Psoas muscle (tissue), 8 donors: Measurements from ENCODE around the gene PTPRK. TPM values are rescaled to one million over a fixed set of nuclear protein-coding genes. Genes with fewer than 3 reads are reported as not detected.

Source experiments
- ATAC-seq, 4 donors: fragments of 200-7000 bp; cut with Tn5 transposase; one replicate each; pipeline ENCODE4 v1.9.1; 2020; ENCODE audit warnings: moderate library complexity in 3 of 4, mild to moderate bottlenecking in 2 of 4
- DNase-seq, 2 donors: peaks; one replicate each; pipeline ENCODE4 v3.0.0-alpha.2; 2020
- H3K27ac ChIP-seq: fragments of 200-600 bp; one replicate; pipeline ENCODE4 v1.8.0; 2022
- H3K27me3 ChIP-seq, 3 donors: fragments of 200-600 bp in 1 of 3; one replicate each; pipeline versions ENCODE4 v1.6.1 to v1.8.0; 2013 to 2022; ENCODE audit warnings: low read length in 2 of 3, mild to moderate bottlenecking in 2 of 3, moderate library complexity in 1 of 3; ENCODE audit not compliant: insufficient read depth in 3 of 3
- H3K36me3 ChIP-seq, 2 donors: fragments of 200-600 bp in 1 of 2; one replicate each; pipeline versions ENCODE4 v1.6.1 to v1.8.0; 2013 to 2022; ENCODE audit warnings: low read depth in 1 of 2, mild to moderate bottlenecking in 1 of 2, moderate library complexity in 1 of 2; ENCODE audit not compliant: insufficient read depth in 1 of 2
- H3K4me1 ChIP-seq: fragments of 200-600 bp; one replicate; pipeline ENCODE4 v1.8.0; 2022
- H3K4me3 ChIP-seq: fragments of 200-600 bp; one replicate; pipeline ENCODE4 v1.8.0; 2022; ENCODE audit warnings: mild to moderate bottlenecking
- H3K9me3 ChIP-seq: fragments of 200-600 bp; one replicate; pipeline ENCODE4 v1.8.0; 2022
- WGBS, 3 donors: extraction: QIAGEN DNeasy Blood & Tissue Kit; methylation state at CpG; one replicate each; pipeline versions ENCODE4 v1.1.6 to v1.1.7; 2013; 5-methylcytosine and 5-hydroxymethylcytosine counted together
- intact Hi-C, 2 donors: fragments of 100-400 bp; cut with DNase I; formaldehyde crosslinking; loops; one replicate each; pipeline versions ENCODE4 v1.11.0 to v1.14.2; 2022
- polyA plus RNA-seq, 3 donors: library from polyadenylated mRNA; stranded (reverse); fragments of 200-250 nt; gene quantifications; one replicate each; pipeline ENCODE4 v1.2.3, GENCODE V29; 2013
- total RNA-seq, 4 donors: library from RNA; stranded (reverse); fragmentation: NEBNext Ultra II Directional in 2 of 4; extraction: Animal tissue kit (Norgen Biotek cat#: 25700) in 2 of 4; gene quantifications; one replicate each; pipeline versions ENCODE4 v1.2.1 to v1.2.4, GENCODE V29; 2021 to 2023
- TF ChIP-seq, protein P1 (sequence below): fragments of 200-600 bp; IDR thresholded peaks from one replicate; pipeline ENCODE4 v1.8.0; 2022; ENCODE audit warnings: antibody characterized with exemption
- donor health status: healthy with polysubstance abuse.
- donor health status: DM: no; HTN: no; CAD: no; lungs with moderate emphysema.
- donor health status: Bipolar disorder and iron deficiency.
- donor health status: healthy.
- donor health status: DM: yes; HTN: yes; CAD: no.
- donor health status: DM: no; HTN: no; CAD: no.
- donor health status: DM: no; HTN: no; CAD: no.
- donor health status: DM: yes; HTN: yes; CAD: no.

The PTPRK gene
- total and polyA plus RNA-seq, 7 donors: 3.2 to 10.6 (median 9.1) TPM

DNA sequence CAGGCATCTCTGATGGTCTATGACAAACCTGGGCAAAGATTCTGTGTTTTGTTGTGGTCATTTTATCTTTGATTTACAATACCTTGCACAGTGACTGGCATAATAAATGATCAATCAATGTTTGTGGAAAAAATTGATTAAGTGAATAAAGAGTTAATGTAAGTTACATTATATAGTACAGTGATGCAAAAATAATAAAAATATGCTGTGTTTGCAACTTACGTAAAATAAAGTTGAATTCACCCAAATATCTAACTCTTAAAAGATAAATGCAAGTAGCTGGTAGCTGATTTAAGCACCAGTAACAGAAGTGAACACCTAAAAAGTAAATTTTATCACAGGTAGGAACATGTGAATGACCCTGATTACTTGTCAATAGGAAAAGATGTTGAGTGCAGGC lies 443.6 kb downstream of the PTPRK start:
- no peak overlapping the region for H3K27ac ChIP-seq
- peaks cover 0 to 9% of the 10 kb centered on the region in 2 donors for H3K36me3 ChIP-seq
- H3K4me3 ChIP-seq: no peak overlapping the region
- intact Hi-C loops: no loop called here
- no peaks in the 10 kb centered on the region for H3K9me3 ChIP-seq
- no peaks in the 10 kb centered on the region for H3K27me3 ChIP-seq
- H3K4me1 ChIP-seq: no peaks in the 10 kb centered on the region
- DNase-seq: no peak
- WGBS, 3 donors: 97 to 100% (median 98%) methylated on average over 1 of the region's 1 CpG
- ATAC-seq: no peak
- TF ChIP-seq, protein P1, sequence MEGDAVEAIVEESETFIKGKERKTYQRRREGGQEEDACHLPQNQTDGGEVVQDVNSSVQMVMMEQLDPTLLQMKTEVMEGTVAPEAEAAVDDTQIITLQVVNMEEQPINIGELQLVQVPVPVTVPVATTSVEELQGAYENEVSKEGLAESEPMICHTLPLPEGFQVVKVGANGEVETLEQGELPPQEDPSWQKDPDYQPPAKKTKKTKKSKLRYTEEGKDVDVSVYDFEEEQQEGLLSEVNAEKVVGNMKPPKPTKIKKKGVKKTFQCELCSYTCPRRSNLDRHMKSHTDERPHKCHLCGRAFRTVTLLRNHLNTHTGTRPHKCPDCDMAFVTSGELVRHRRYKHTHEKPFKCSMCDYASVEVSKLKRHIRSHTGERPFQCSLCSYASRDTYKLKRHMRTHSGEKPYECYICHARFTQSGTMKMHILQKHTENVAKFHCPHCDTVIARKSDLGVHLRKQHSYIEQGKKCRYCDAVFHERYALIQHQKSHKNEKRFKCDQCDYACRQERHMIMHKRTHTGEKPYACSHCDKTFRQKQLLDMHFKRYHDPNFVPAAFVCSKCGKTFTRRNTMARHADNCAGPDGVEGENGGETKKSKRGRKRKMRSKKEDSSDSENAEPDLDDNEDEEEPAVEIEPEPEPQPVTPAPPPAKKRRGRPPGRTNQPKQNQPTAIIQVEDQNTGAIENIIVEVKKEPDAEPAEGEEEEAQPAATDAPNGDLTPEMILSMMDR: no peak

DNA sequence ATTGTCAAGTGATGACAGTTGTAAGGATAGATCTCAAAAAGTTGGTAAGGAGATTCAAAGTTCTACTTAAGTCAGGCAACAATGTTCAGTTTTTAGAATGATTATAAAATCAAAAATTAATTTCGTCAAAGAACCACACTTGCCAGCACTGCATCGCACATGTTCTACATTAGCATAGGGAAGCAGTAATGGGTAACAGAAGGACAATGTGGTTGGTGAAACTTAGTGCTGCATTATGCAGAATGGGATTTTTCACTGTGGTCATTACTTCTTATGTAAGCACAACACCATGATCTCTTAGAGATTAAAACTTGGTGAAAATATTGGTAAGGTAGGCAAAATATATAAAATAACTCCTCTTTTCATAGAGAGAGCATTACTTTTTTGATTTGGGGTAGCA lies 445.8 kb downstream of the PTPRK start:
- intact Hi-C loops: no loop called here
- Histone ChIP-seq H3K9me3 (no peaks in the 10 kb centered on the region), H3K27me3 (no peaks in the 10 kb centered on the region), H3K36me3 (peaks cover 0 to 8% of the 10 kb centered on the region in 2 donors), H3K27ac (no peak overlapping the region), H3K4me1 (no peaks in the 10 kb centered on the region), H3K4me3 (no peak overlapping the region)
- TF ChIP-seq, protein P1: no peak
- 93 to 94% (median 93%) methylated on average over 2 of the region's 2 CpGs for WGBS, 3 donors
- ATAC-seq (no peak), DNase-seq (no peak)

DNA sequence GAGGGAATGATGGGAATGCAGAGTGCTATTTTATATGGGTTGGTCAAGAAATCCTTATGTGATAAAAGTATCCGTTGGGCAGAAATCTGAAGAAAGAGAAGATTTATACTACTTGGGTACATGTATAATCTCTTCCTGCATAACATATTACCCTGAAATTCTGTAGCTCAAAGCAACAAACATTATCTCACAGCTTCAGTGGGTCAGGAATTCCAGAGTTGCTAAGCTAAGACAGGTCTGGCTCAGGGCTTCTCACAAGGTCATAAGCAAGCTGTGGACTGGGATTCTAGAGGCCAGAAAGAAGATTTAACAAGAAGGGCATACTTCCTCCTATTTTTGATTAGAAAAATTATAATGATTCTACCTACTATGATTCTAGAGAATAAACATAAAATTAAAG lies 447.0 kb downstream of the PTPRK start:
- Histone ChIP-seq H3K36me3 (peaks cover 0 to under 1% of the 10 kb centered on the region in 2 donors), H3K27ac (no peak overlapping the region), H3K9me3 (no peaks in the 10 kb centered on the region), H3K4me1 (no peaks in the 10 kb centered on the region), H3K4me3 (no peak overlapping the region), H3K27me3 (no peaks in the 10 kb centered on the region)
- WGBS, 3 donors: 50 to 78% (median 52%) methylated on average over 1 of the region's 1 CpG
- ATAC-seq: no peak
- no peak for DNase-seq
- TF ChIP-seq, protein P1: no peak
- intact Hi-C loops: no loop called here

DNA sequence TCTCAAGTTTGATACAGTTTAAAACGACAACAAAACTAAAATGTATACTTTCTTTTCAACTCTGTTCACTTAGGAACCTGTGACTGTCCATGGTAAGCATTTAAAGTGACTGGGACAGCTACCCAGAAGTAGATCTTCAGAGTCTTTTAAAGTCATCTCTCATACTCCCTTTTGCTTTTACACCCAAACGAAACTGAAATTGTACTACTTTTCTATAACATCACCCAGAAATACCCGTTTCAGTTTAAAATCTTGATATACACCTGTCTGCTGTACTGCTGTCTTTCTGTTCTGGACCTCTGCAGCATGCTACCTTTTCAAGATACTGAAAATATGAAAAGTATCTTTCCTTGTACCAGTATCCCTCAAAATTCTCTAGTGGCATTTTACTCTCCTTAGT lies 449.2 kb downstream of the PTPRK start:
- H3K4me3 ChIP-seq: no peak overlapping the region
- H3K36me3 ChIP-seq: no peaks in the 10 kb centered on the region
- TF ChIP-seq, protein P1: no peak
- H3K4me1 ChIP-seq: no peaks in the 10 kb centered on the region
- ATAC-seq: no peak
- no peaks in the 10 kb centered on the region for H3K9me3 ChIP-seq
- no peaks in the 10 kb centered on the region for H3K27me3 ChIP-seq
- 93 to 95% (median 93%) methylated on average over 3 of the region's 3 CpGs for WGBS, 3 donors
- DNase-seq: no peak
- no peak overlapping the region for H3K27ac ChIP-seq
- intact Hi-C loops: no loop called here

DNA sequence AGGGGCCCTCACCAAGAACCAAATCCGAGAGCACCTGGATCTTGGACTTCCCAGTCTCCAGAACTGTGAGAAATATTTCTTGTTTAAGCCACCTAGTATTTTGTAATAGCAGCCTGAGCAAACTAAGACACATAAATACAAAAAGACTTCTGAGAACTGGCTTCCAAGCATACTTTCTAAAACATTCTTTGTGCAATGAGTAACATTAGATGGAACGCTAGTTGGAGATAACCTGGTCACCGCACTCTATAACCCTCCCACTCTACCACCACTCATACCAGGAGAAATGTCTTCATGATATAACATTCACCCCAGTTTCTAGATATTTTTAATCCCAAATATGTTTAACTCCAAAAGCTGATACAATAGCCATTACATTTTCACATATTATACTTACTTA lies 450.0 kb downstream of the PTPRK start:
- 63 to 66% (median 65%) methylated on average over 3 of the region's 3 CpGs for WGBS, 3 donors
- no peak for DNase-seq
- no peak overlapping the region for H3K4me3 ChIP-seq
- H3K27ac ChIP-seq: no peak overlapping the region
- no peaks in the 10 kb centered on the region for H3K27me3 ChIP-seq
- TF ChIP-seq, protein P1: no peak
- ATAC-seq: no peak
- no peaks in the 10 kb centered on the region for H3K9me3 ChIP-seq
- H3K4me1 ChIP-seq: no peaks in the 10 kb centered on the region
- no peaks in the 10 kb centered on the region for H3K36me3 ChIP-seq
- intact Hi-C loops: no loop called here
